SK-N-SH (cell line): ENCODE results near the gene PM20D2.

Experiments used
- ELF1 ChIP-seq: IDR thresholded peaks from 2 replicates; pipeline ENCODE4 v1.4.0; 2012
- EZH2phosphoT487 ChIP-seq: fragments of 200-600 bp; sonication (generic); IDR thresholded peaks from 2 replicates; pipeline ENCODE4 v1.6.1; 2017; ENCODE audit warnings: low read depth, mixed run types, mild to moderate bottlenecking, antibody characterized with exemption, moderate library complexity, borderline replicate concordance
- GABPA ChIP-seq: IDR thresholded peaks from 2 replicates; pipeline ENCODE4 v1.4.0; 2012; ENCODE audit warnings: low read depth, mild to moderate bottlenecking
- JUND ChIP-seq: IDR thresholded peaks from 2 replicates; pipeline ENCODE4 v1.4.0; 2012
- POLR2AphosphoS5 ChIP-seq: IDR thresholded peaks from 2 replicates; pipeline ENCODE4 v1.6.1; 2012; ENCODE audit warnings: low read depth, low read length
- RAD21 ChIP-seq: IDR thresholded peaks from 2 replicates; pipeline ENCODE4 v1.6.1; 2012; ENCODE audit warnings: mild to moderate bottlenecking, low read length
- RCOR1 ChIP-seq: fragments of 150-350 bp; IDR thresholded peaks from 2 replicates; pipeline ENCODE4 v1.6.1; 2017; ENCODE audit warnings: antibody characterized with exemption, low read length
- RXRA ChIP-seq: IDR thresholded peaks from 2 replicates; pipeline ENCODE4 v1.4.0; 2012; ENCODE audit warnings: low read depth, mild to moderate bottlenecking, borderline replicate concordance
- SMC3 ChIP-seq: IDR thresholded peaks from 2 replicates; pipeline ENCODE4 v1.6.1; 2012; ENCODE audit warnings: low read depth, low read length, improper control_type of control experiment
- TF ChIP-seq, protein P1 (sequence below): fragments of 200-600 bp; sonication (generic); IDR thresholded peaks from 2 replicates; pipeline ENCODE4 v1.6.1; 2017; ENCODE audit warnings: antibody characterized with exemption, mild to moderate bottlenecking, moderate library complexity
- TF ChIP-seq, protein P2 (sequence below): IDR thresholded peaks from 2 replicates; pipeline ENCODE4 v1.4.0; 2012; ENCODE audit warnings: low read depth, borderline replicate concordance
- TF ChIP-seq, protein P3 (sequence below): IDR thresholded peaks from 2 replicates; pipeline ENCODE4; 2012
- TF ChIP-seq, protein P4 (sequence below): fragments of 150-350 bp; IDR thresholded peaks from 2 replicates; pipeline ENCODE4 v1.6.1; 2016; ENCODE audit warnings: mild to moderate bottlenecking, low read depth, low read length
- TF ChIP-seq, protein P5 (sequence below): IDR thresholded peaks from 2 replicates; pipeline ENCODE4 v1.6.1; 2012; ENCODE audit warnings: mild to moderate bottlenecking, low read depth, low read length, moderate library complexity

DNA sequence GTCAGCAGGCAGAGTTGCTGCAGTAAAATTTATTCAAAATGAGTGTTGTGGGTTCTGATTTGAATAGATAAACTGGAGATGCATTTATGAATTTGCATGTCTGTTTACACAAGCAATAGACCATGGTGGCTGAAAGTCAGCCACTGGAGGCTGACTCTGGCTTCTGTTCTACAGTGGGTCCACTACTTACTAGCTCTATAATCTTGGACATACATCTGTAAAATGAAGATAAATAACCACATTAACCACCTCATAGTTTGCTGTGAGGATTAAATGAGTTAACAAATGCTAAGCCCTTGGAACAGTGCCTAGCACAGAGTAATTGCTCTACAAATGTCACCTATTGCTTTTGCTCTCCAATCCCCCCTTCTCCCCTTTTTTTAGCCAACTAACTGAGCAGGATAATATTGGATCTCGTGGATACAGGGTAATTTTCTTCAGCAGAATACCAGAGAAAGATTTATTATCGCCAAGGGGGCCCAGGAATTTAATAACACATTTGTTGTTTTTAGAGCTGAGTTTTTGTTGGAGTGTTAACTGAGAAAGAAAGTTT is 1.4 kb upstream of the PM20D2 start:
- TF ChIP-seq SMC3 (no peak), EZH2phosphoT487 (no peak), GABPA (no peak), RXRA (no peak), RCOR1 (no peak), ELF1 (no peak), JUND (no peak), POLR2AphosphoS5 (no peak), RAD21 (no peak)
- TF ChIP-seq, protein P1, sequence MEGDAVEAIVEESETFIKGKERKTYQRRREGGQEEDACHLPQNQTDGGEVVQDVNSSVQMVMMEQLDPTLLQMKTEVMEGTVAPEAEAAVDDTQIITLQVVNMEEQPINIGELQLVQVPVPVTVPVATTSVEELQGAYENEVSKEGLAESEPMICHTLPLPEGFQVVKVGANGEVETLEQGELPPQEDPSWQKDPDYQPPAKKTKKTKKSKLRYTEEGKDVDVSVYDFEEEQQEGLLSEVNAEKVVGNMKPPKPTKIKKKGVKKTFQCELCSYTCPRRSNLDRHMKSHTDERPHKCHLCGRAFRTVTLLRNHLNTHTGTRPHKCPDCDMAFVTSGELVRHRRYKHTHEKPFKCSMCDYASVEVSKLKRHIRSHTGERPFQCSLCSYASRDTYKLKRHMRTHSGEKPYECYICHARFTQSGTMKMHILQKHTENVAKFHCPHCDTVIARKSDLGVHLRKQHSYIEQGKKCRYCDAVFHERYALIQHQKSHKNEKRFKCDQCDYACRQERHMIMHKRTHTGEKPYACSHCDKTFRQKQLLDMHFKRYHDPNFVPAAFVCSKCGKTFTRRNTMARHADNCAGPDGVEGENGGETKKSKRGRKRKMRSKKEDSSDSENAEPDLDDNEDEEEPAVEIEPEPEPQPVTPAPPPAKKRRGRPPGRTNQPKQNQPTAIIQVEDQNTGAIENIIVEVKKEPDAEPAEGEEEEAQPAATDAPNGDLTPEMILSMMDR: no peak
- TF ChIP-seq, protein P2, sequence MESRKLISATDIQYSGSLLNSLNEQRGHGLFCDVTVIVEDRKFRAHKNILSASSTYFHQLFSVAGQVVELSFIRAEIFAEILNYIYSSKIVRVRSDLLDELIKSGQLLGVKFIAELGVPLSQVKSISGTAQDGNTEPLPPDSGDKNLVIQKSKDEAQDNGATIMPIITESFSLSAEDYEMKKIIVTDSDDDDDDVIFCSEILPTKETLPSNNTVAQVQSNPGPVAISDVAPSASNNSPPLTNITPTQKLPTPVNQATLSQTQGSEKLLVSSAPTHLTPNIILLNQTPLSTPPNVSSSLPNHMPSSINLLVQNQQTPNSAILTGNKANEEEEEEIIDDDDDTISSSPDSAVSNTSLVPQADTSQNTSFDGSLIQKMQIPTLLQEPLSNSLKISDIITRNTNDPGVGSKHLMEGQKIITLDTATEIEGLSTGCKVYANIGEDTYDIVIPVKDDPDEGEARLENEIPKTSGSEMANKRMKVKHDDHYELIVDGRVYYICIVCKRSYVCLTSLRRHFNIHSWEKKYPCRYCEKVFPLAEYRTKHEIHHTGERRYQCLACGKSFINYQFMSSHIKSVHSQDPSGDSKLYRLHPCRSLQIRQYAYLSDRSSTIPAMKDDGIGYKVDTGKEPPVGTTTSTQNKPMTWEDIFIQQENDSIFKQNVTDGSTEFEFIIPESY: no peak
- TF ChIP-seq, protein P3, sequence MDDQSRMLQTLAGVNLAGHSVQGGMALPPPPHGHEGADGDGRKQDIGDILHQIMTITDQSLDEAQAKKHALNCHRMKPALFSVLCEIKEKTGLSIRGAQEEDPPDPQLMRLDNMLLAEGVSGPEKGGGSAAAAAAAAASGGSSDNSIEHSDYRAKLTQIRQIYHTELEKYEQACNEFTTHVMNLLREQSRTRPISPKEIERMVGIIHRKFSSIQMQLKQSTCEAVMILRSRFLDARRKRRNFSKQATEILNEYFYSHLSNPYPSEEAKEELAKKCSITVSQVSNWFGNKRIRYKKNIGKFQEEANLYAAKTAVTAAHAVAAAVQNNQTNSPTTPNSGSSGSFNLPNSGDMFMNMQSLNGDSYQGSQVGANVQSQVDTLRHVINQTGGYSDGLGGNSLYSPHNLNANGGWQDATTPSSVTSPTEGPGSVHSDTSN: no peak
- TF ChIP-seq, protein P4, sequence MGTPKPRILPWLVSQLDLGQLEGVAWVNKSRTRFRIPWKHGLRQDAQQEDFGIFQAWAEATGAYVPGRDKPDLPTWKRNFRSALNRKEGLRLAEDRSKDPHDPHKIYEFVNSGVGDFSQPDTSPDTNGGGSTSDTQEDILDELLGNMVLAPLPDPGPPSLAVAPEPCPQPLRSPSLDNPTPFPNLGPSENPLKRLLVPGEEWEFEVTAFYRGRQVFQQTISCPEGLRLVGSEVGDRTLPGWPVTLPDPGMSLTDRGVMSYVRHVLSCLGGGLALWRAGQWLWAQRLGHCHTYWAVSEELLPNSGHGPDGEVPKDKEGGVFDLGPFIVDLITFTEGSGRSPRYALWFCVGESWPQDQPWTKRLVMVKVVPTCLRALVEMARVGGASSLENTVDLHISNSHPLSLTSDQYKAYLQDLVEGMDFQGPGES: no peak
- TF ChIP-seq, protein P5, sequence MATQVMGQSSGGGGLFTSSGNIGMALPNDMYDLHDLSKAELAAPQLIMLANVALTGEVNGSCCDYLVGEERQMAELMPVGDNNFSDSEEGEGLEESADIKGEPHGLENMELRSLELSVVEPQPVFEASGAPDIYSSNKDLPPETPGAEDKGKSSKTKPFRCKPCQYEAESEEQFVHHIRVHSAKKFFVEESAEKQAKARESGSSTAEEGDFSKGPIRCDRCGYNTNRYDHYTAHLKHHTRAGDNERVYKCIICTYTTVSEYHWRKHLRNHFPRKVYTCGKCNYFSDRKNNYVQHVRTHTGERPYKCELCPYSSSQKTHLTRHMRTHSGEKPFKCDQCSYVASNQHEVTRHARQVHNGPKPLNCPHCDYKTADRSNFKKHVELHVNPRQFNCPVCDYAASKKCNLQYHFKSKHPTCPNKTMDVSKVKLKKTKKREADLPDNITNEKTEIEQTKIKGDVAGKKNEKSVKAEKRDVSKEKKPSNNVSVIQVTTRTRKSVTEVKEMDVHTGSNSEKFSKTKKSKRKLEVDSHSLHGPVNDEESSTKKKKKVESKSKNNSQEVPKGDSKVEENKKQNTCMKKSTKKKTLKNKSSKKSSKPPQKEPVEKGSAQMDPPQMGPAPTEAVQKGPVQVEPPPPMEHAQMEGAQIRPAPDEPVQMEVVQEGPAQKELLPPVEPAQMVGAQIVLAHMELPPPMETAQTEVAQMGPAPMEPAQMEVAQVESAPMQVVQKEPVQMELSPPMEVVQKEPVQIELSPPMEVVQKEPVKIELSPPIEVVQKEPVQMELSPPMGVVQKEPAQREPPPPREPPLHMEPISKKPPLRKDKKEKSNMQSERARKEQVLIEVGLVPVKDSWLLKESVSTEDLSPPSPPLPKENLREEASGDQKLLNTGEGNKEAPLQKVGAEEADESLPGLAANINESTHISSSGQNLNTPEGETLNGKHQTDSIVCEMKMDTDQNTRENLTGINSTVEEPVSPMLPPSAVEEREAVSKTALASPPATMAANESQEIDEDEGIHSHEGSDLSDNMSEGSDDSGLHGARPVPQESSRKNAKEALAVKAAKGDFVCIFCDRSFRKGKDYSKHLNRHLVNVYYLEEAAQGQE: no peak
